NCI-H1436 treated with DMSO at 0.1 percent for 48 hours (cell line): ENCODE measurements around the gene C1orf198.

Experiments used
- DNase-seq: peaks from one replicate; lab custom pipeline; 2025; lab: John Stamatoyannopoulos, UW

Gene C1orf198

DNA sequence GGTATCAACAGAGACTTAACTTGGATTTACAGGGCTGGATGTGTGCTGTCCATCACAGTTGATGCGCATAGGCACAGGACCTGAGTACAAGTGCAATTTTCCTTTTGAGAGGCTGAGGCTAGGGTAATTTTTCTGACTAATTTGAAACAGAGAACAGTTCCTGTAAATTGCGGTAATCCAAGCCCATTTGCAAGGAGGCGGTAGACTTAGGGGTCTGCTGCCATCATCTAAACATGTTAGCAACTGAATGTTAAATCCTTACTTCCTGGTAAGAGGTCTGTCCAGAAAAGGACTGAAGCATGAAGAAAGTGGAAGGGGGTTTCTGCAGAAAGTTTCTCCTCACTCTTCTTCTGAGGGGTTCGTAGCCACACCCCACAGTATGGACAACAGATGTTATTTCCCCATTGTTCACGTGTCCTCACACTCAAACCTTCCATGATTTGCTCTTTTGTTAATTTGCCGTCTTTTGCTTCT lies 23.7 kb upstream of the C1orf198 start:
- DNase-seq, result no peak

DNA sequence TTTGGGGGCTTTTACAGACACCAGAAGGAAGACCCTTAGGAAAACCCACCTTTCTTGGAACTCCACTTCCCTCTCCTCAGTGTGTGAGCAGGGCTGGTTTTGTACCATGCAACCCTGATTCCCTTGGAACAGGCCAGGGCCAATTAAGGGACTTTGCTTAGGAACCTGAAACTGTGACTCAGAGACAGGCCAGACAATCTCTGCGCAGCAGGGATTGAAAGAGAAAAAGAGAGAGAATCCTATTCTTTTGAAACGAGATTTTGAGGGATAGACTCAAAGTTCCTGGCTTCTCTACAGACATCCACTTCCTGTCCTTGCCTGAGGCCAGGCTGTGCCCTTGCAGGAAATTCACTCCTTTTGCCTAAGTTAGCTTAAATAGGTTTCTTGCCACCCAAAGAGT lies 23.1 kb upstream of the C1orf198 start:
- DNase-seq, result no peak

DNA sequence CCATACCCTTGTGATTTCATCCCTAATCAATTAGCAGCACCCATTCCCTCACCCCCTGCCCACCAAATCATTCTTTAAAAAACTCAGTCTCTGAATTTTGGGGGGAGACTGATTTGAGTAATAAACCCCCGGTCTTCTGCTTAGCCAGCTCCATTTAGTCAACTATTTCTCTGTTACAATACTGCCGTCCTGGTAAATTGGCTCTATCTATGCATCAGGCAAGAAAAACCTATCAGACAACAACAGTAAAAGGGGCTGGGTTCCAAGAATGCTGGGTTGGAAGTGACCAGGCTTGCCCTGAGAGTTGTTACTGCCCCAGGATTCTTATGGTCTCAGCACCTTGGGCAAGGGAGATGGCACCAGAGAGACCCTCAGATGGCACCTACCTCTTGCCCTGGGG lies 16.3 kb upstream of the C1orf198 start:
- DNase-seq, result no peak

DNA sequence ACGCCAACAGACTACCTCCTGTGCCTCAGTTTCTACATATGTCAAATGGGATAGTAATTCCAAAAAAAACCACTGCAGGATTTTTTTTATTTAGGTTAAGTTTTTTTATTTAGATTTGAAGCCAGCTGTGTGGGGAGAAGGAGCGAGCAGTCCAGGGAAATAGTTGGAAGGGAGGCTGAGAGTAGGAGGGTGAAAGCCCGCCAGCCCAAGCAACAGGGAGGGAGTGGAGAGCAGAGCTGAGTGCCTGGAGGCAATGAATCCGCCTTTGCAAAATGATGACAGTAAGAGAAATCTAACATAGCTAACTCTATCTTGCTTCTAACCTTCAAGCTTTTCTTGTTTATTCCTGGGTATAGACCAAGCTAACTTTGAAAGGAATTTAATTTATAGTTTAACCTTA lies 15.6 kb upstream of the C1orf198 start:
- no peak for DNase-seq

DNA sequence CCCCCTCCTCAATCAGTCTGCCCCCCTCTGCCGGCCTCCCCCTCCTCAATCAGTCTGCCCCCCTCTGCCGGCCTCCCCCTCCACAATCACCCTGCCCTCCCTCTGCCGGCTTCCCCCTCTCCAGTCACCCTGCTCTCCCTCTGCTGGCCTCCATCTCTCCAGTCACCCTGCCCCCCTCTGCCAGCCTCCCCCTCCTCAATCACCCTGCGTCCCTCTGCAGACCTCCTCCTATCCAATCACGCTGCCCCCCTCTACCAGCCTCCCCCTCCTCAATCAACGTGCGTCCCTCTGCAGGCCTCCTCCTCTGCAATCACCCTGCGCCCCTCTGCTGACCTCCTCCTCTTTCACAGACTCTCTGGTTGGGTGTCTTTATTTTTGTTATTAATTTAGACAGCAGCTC lies 11.5 kb upstream of the C1orf198 start:
- no peak for DNase-seq

DNA sequence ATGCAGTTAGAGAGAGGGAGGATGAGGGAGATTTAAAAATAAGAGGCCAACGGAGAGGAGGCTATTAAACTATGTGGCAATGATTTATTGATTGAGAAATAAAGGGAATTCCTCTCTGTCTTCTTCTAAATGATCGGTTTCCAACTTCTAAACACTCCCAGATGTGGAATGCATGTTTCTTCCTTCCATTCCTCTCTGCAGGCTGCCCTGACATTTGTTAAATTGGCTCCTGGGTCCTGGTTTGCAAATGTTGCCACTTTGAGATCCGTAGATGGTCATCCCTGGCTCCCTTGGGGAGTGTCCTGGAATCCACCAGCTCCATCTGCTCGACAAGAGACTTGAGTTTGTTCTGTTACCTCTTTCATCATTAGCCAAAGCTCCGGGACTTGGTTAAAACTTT lies 10.3 kb upstream of the C1orf198 start:
- no peak for DNase-seq

DNA sequence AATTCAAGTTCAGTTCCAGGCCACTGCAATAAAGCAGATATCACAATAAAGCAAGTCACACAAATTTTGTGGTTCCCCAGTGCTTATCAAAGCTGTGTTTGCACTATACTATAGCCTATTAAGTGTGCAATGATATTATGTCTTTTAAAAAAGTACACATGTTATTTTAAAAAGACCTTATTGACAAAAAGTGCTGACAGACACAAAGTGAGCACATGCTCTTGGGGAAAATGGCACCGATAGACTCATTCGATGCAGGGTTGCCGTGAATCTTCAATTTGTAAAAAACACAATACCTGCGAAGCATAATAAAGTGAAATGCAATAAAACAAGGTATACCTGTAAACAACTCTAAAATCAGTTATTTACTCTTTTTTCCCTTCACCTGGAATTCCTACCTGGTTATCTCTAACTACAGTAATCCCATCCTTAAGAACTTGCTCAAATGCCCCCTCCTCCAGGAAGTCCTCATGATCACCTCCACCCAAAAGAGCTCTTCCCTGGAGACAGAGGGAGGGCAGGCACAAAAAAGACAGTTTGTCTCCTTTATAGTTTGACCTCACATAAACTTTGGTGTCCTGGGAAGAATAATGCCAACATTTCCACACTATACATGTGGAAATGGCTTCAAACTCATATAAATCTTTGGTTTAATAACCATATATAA lies 9.7 kb upstream of the C1orf198 start:
- DNase-seq, result no peak

DNA sequence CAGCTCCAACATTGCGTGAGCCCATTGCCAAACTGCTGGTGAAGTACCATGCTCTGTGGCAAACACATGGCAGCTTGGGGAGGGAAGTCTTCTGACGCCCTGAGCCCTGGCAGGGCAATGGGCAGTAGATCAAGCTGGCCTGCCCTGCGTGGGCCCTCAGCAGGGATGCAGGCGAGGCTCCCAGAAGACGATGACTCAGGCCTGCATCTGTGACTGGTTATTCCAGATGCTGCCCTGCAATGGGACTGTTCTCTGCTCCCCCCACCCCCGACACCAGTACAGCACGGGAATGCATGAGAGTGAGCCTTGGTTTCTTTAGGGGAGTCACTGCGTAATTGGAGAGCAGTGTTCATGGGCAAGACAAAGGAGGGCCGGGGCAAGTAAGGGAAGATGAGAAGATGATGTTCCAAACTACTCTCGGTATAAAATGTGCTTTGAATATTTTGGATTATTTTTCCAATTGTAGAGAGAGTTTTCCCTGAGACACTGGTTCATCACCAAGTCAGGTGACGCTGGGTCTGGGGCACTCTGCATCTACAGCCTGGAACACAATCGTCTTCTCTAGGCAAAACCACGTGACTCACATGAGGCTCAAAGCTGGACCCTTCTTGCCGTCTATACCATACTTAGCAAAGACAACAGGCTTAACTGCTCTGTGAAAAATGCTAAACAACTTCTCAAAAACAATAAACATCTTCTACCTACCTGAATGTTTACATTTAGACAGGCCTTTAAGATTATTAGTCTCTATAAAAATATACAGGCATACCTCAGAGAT lies 9.0 kb upstream of the C1orf198 start:
- DNase-seq, result no peak

DNA sequence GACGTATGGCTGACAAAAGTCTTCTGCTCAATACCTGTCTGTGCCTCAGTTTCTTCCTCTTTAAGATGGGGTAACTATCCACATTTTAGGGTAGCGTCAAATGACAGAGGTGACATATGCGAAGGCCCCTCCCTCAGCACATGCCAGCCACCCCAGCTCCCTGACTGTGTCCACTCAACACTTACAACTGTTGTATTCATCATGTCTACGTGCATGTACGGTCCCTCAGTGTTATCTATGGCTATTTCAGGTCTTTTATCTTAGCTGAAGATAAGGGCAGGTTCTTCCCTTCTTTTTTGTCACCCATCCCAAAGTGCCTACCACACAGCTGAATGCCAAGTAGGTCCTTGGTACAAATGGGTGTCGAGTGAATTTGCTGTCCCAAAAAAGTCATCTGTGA lies 8.3 kb upstream of the C1orf198 start:
- no peak for DNase-seq

DNA sequence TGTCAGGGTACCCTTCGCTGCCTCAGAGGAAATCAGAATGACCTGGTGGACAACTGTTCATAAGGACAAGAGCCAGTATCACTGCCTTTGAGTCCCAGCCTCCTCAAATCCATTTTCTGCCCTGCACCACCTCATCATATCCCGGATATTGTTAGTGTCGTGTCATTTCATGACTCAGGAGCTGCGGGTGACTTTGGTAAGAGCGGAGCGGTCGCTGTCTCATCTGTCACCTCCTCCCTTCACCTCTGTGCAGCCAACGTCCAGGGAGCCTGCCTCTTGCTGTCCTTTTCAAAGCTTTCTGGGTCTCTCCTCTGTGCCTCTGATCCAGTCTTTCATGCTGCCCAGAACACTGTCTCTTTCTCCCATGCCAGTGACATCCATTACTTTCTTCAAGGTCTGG lies 7.0 kb upstream of the C1orf198 start:
- DNase-seq, result no peak

DNA sequence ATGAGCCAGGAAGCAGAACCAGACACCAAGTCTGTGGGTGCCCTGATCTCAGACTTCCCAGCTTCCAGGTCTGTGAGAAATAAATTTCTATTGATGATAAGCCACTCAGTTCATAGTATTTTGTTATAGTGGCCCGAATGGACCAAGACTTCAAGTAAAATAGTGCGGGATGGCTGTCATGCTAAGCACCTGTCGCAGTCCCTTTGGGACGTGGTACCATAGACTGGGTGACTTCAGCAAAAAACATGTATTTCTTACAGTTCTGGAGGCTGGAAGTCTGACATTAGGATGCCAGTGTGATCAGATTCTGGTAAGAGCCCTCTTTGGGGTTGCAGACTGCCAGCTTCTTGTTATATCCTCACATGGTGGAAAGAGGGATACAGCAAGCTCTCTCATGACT lies 2.6 kb upstream of the C1orf198 start:
- no peak for DNase-seq

DNA sequence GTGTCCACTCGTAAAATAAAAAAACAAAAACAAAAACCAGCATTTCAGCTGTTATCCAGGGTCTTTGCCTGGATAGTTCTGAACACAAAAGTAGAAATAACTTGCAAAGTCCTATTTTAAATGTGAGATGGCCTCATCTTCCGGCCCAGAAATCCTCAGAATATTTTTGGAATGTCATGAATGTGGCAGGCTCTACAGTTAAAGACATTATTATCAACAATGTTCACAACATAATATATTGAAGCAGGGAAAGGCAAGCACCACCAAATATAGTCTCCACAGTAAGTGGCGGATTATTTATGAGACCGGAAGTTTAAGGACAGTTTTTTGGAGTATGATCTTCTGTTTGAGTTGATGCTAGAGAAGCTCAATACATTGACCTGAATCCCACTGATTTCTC lies 1.2 kb upstream of the C1orf198 start:
- no peak for DNase-seq

DNA sequence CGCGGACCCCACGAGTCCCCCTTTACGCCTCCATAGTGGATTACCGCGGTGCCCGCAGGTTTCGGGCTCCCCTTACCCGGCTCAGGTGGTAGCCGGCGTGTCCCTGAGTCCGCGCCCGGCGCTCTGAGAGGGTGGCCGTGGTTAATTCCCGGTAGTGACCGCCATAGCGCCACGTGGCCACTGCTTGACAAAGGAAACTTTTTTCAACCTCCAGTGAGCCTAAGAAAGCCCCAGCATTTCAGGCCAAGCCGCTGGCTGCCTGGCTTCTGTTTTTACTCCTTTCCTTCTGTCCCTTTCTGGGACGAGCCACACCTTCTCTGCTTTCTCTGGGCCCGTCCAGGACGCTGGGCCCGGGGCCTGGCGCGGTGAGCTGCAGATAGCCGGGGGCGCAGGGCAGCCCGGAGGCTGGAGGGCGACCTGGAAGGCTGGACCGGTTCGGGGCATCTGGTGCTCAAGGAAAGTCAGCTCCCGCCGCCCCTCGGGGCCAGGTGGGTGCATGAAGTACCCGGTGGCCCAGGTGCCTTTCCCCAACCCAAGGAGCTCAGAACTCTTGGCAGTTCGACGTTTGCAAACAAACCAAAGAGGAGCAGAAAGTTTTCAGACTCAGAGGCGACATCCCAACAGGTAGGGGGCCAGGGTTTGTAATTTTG lies 540 bp upstream of the C1orf198 start:
- no peak for DNase-seq

DNA sequence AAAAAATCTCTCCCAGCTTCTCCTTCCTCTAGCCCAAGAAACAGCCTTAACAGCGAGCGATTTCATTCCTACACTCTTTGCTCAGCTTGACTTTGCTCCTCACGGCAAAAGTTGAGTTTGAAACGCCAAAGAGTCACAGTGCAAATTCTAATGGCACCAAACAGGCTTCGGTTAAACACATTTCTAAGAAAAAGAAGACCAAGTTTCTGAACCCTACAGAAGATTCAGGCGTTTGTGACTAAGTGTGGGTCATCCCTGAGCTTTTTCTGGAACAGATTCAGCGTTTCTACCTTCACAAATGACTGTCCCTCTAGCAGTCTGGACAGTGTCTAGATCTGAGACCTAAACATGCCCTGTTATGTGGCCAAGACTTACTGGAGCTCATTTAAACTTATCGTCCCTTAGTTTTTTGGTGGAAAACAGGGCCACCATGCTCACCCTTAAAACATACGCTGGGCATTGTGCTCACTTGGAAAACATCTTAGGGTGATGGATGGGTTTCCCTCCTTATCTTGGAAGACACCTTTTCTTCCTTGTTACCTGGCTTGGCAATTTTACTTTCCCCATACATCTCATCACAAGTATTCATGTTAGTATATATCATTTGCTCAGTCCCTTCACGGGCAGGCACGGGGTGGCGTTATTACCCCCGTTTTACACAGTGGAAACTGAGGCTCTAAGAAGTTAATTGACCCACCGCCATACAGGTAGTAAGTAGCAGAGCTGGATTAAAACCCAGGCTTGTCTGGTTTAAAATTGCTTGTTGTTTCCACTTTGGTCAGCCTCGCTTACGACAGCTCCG lies 1.0 kb downstream of the C1orf198 start:
- no peak for DNase-seq

DNA sequence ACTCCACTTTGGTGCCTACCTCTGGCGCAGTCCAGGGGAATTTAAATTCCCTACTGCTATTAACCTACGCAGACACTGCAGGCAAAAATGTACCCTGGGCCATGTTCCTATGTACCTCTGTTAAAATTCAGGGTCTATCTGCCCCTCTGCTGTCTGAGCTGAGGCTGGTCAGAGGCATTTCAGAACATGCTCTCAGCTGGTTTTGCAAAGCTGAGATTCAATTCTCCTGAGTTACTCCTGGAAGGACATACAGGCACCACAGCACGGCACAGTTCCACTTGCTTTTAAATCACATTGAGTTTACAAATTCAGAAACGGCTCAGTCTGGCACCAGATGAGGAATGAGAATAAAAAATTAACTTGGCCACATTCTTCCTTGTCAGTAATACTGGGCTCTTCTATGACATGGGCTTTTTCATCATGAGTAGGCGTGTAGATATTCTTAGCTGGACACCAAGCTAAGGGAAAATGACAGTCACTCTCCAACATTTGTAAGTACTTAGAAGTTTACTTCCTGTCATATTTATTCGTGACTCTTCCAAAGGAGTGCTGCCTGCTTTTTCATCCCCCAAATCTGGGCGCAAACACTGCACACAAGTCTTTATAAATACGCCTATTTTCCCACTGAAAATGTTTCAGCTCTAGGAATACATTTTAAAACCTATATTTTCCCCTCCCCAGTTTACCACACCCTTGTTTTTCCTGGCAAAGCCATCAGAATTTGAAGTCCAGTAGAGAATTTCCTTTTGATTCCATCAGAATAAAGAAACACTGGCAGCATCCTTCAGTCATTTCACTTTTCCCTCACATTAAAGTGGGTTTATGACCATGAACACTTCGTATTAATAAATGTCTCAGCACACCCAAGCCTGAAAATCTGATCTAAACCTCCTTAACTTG lies 1.9 kb downstream of the C1orf198 start:
- no peak for DNase-seq

DNA sequence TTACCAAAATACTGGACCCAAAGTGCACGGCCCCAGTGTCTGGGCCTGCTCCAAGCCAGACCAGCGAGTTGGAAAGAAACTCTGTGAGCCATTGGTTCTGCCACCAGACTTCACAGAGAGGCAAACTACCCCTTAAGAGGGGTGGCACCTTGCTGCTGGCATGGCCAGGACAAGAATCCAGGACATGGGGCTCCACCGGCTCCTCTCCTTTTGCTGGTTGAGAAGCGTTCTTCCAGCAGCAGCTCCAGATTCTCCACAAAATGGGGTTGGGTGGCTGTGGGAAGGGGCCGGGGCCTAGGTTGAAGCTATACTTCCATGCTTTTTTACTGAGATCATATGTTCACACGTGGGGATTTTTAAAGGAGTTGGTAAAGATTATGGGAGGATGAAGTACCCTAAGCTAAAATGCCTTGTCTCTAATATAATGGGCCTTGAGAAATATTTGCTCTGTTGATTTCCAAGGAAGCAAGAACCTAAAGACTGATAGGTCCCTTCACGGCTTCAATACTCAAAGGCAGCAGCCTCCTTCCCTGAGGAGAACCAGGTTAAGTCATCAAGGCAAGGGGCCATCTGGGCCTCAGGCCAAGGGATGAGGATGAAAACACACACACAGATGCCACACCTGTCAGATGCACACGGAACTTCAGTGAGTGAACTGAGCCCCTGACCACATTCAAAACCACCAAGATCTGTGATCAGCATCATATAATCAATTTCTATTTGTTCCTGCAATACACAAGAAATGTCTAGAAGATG lies 3.1 kb downstream of the C1orf198 start:
- DNase-seq, result no peak

DNA sequence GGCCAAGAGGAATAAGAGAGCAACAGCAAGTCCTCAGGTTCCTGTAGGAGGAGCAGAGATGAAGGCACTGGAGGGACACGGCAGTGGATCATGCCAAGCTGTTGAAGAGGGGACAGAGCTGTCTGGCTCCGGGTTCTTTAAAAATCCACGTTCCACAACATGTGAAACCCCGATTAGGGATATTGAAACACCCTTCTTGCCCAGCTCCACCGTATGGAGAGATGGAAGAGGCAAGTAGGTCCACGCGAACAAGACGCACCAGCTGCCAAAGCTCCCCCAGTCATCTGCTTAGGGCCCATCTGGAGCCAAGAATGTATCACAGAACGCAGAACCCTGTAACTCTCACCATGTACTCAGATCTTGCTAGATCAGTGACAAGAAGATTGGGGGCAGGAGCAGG lies 3.9 kb downstream of the C1orf198 start:
- no peak for DNase-seq

DNA sequence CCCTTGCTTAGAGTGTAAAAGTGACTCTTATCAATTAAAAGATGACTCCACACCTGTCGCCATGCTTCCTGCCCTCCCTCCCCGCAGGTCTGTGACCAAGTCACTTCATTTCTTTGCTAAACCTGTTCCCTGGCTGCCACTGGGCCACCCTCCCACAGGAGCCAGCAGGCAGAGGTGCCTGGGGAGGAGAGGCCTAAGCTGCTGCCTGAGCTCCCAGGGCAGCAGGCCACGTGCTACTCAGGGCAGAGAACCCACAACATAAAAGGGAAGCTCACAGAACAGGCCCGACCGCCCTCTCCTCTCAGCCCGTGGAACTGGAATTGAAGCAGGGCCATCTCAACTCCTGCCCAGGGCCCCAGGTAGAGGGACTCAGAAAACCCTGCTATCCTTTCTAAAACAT lies 4.9 kb downstream of the C1orf198 start:
- no peak for DNase-seq

DNA sequence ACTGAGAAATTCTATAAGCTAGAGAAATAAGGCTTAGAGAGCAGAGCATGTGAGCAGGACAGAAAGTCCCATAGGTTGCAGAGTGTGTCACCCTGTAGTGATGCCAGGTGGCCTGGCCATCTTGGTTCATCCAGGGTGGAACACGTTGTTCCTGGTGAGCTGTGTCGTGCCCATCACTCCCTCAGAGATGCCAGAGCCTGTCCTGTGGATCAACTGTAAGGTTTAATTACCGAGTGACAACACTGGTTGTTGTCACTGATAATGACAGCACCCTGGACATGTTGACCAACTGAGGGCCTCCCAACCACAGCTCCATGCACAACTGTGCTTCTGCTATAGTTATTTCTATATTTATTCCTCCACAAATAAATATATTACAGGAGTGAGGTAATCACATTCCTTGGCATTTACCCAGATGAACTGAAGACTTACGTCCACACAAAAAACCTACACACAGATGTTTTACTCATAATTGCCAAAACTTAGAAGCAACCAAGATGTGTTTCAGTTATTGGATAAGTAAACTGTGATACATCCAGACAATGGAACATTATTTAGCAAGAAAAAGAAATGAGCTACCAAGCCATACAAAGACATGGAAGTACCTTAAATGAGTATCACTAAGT lies 6.2 kb downstream of the C1orf198 start:
- DNase-seq, result no peak

DNA sequence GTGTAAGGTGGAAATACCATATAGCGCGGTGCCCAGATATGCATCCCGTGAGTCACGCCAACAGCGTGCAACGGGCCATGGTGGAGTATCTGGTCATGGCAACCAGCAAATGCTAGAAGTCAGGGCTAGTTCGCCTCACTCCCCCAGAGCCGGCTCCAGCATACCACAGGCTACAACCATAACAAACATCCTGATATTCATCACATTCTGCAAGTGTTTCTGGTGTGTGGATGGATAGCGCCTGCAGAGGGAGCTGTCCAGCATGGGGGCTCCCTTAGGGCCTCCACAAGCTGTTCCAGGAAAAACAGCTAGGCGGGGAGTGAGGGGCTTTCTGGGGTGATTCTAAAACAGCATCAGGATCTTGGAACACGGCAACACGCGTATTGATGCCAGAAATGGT lies 6.8 kb downstream of the C1orf198 start:
- DNase-seq, result no peak
